IMR-90 (cell line): ENCODE measurements around the gene CERS4. TPM values are rescaled to one million over a fixed set of nuclear protein-coding genes. Genes with fewer than 3 reads are reported as not detected.

Source experiments
- ATAC-seq: fragments of 200-7000 bp; cut with Tn5 transposase; 2 replicates; pipeline ENCODE4 v1.9.1; 2020; ENCODE audit warnings: low read depth, mild to moderate bottlenecking, moderate library complexity
- BruUV-seq: library from RNA; stranded (reverse); fragments of 400-500 nt; replicated peaks from 2 replicates; lab custom pipeline; 2021; lab: Mats Ljungman, UMichigan
- CTCF ChIA-PET: fragments of 300-600 bp; formaldehyde crosslinking; extraction: SDS; loops from one replicate; lab custom pipeline; 2021; ENCODE audit warnings: antibody characterized with exemption; lab: Yijun Ruan, JAX
- POLR2A ChIA-PET: fragments of 300-600 bp; sonication (Branson Sonifier 250); formaldehyde crosslinking; loops from one replicate; lab custom pipeline; 2022; ENCODE audit warnings: antibody characterized with exemption; ENCODE audit not compliant: unreplicated experiment; lab: Charles Lee
- DNase-seq: peaks from one replicate; pipeline ENCODE4 v3.0.0; 2013
- H2AFZ ChIP-seq: replicated peaks from 2 replicates; pipeline ENCODE3; 2013; ENCODE audit warnings: low read length, mild to moderate bottlenecking; ENCODE audit not compliant: poor library complexity
- H2AK5ac ChIP-seq: 2 replicates; pipeline ENCODE4 v1.6.1; 2013; ENCODE audit warnings: low read depth, low read length, inconsistent platforms
- H2AK9ac ChIP-seq: replicated peaks from 2 replicates; pipeline ENCODE3; 2013; ENCODE audit warnings: mild to moderate bottlenecking, low read depth, low read length, moderate library complexity; ENCODE audit not compliant: poor library complexity
- H2BK120ac ChIP-seq: 2 replicates; pipeline ENCODE4 v1.6.1; 2013; ENCODE audit warnings: low read depth, low read length, inconsistent platforms
- H2BK15ac ChIP-seq: 3 replicates; pipeline ENCODE4 v1.6.1; 2013; ENCODE audit warnings: low read depth, low read length, inconsistent platforms
- H2BK20ac ChIP-seq: 2 replicates; pipeline ENCODE4 v1.6.1; 2013; ENCODE audit warnings: low read depth, mild to moderate bottlenecking, inconsistent platforms, low read length, moderate library complexity
- H2BK5ac ChIP-seq: 2 replicates; pipeline ENCODE4 v1.6.1; 2013; ENCODE audit warnings: mild to moderate bottlenecking, low read depth, low read length, inconsistent platforms; ENCODE audit not compliant: poor library complexity, severe bottlenecking
- H3K14ac ChIP-seq: replicated peaks from 2 replicates; pipeline ENCODE4 v1.6.1; 2013; ENCODE audit warnings: low read depth, low read length, inconsistent platforms
- H3K18ac ChIP-seq: 2 replicates; pipeline ENCODE4 v1.6.1; 2013; ENCODE audit warnings: low read depth, low read length, control low read depth
- H3K23ac ChIP-seq: 2 replicates; pipeline ENCODE4 v1.6.1; 2013; ENCODE audit warnings: low read depth, low read length, inconsistent platforms
- H3K27ac ChIP-seq: 2 replicates; pipeline ENCODE4 v1.5.1; 2013; ENCODE audit warnings: mild to moderate bottlenecking, control low read depth, low read length; ENCODE audit not compliant: insufficient read depth
- H3K27me3 ChIP-seq: 2 replicates; pipeline ENCODE4 v1.6.1; 2013; ENCODE audit warnings: low read length; ENCODE audit not compliant: control insufficient read depth, insufficient read depth
- H3K36me3 ChIP-seq: 2 replicates; pipeline ENCODE4 v1.6.1; 2013; ENCODE audit warnings: low read length, mixed read lengths; ENCODE audit not compliant: control insufficient read depth, insufficient read depth
- H3K4ac ChIP-seq: 2 replicates; pipeline ENCODE4 v1.6.1; 2013; ENCODE audit warnings: low read depth, low read length, inconsistent platforms
- H3K4me1 ChIP-seq: 2 replicates; pipeline ENCODE4 v1.6.1; 2013; ENCODE audit warnings: low read length, mixed read lengths; ENCODE audit not compliant: control insufficient read depth, insufficient read depth
- H3K4me2 ChIP-seq: 2 replicates; pipeline ENCODE4 v1.6.1; 2013; ENCODE audit warnings: low read depth, mild to moderate bottlenecking, control low read depth, low read length, moderate library complexity
- H3K4me3 ChIP-seq: 2 replicates; pipeline ENCODE4 v1.5.1; 2013; ENCODE audit warnings: low read depth, mild to moderate bottlenecking, control low read depth, low read length, moderate library complexity; ENCODE audit not compliant: insufficient read depth
- H3K56ac ChIP-seq: 2 replicates; pipeline ENCODE4 v1.6.1; 2013; ENCODE audit warnings: low read length, inconsistent platforms; ENCODE audit not compliant: insufficient read depth; ENCODE audit errors: extremely low read depth
- H3K79me1 ChIP-seq, 2 experiments: 2 replicates each; pipeline ENCODE4 v1.6.1; 2013; ENCODE audit warnings: low read length in 2 of 2, inconsistent platforms in 1 of 2, low read depth in 1 of 2
- H3K9ac ChIP-seq: 2 replicates; pipeline ENCODE4 v1.6.1; 2013; ENCODE audit warnings: low read depth, low read length, control low read depth
- H3K9me1 ChIP-seq: 2 replicates; pipeline ENCODE4 v1.6.1; 2013; ENCODE audit warnings: low read length, inconsistent platforms; ENCODE audit not compliant: insufficient read depth
- H3K9me3 ChIP-seq: 2 replicates; pipeline ENCODE4 v1.6.1; 2013; ENCODE audit warnings: low read length; ENCODE audit not compliant: control insufficient read depth, insufficient read depth
- H4K20me1 ChIP-seq: 2 replicates; pipeline ENCODE4 v1.6.1; 2013; ENCODE audit warnings: low read length, inconsistent platforms; ENCODE audit not compliant: insufficient read depth
- H4K5ac ChIP-seq: 2 replicates; pipeline ENCODE4 v1.6.1; 2013; ENCODE audit warnings: mild to moderate bottlenecking, low read depth, low read length, control low read depth
- H4K8ac ChIP-seq, 2 experiments: 2 replicates each; pipeline ENCODE4 v1.6.1; 2013; ENCODE audit warnings: low read depth in 2 of 2, low read length in 2 of 2, control low read depth in 1 of 2, inconsistent platforms in 1 of 2
- H4K91ac ChIP-seq: 2 replicates; pipeline ENCODE4 v1.6.1; 2013; ENCODE audit warnings: low read depth, low read length, inconsistent platforms; ENCODE audit not compliant: insufficient read depth
- BHLHE40 ChIP-seq: fragments of 150-350 bp; IDR thresholded peaks from 2 replicates; pipeline ENCODE4 v1.6.1; 2016; ENCODE audit warnings: mild to moderate bottlenecking, low read depth, low read length
- FOS ChIP-seq: fragments of 150-350 bp; IDR thresholded peaks from 2 replicates; pipeline ENCODE4 v1.6.1; 2016; ENCODE audit warnings: low read depth, low read length
- MXI1 ChIP-seq: IDR thresholded peaks from 2 replicates; pipeline ENCODE4 v1.6.1; 2012; ENCODE audit warnings: low read depth, mild to moderate bottlenecking, low read length, moderate library complexity, borderline replicate concordance
- POLR2A ChIP-seq: IDR thresholded peaks from 2 replicates; pipeline ENCODE4 v1.6.1; 2012; ENCODE audit warnings: mild to moderate bottlenecking, low read depth, low read length
- RAD21 ChIP-seq: IDR thresholded peaks from 2 replicates; pipeline ENCODE4 v1.6.1; 2012; ENCODE audit warnings: low read length, improper control_type of control experiment
- RCOR1 ChIP-seq: IDR thresholded peaks from 2 replicates; pipeline ENCODE4 v1.6.1; 2012; ENCODE audit warnings: mild to moderate bottlenecking, low read length, improper control_type of control experiment; ENCODE audit not compliant: insufficient replicate concordance
- RFX5 ChIP-seq: IDR thresholded peaks from 2 replicates; pipeline ENCODE4 v1.8.0; 2012; ENCODE audit warnings: low read depth, mild to moderate bottlenecking, low read length, moderate library complexity
- SMC3 ChIP-seq: fragments of 150-350 bp; IDR thresholded peaks from 2 replicates; pipeline ENCODE4 v1.6.1; 2016; ENCODE audit warnings: low read depth, mild to moderate bottlenecking, antibody characterized with exemption, low read length, moderate library complexity
- WGBS, 2 experiments: methylation state at CpG; one replicate each; pipeline versions ENCODE4 v1.1.5 to v1.1.7; 2013; ENCODE audit warnings: missing lambda C conversion rate in 2 of 2; ENCODE audit not compliant: insufficient read length in 1 of 2; ENCODE audit errors: extremely low coverage in 2 of 2; 5-methylcytosine and 5-hydroxymethylcytosine counted together
- dilution Hi-C: fragments of 300-500 bp; cut with HindIII; formaldehyde crosslinking; loops from one replicate; pipeline ENCODE4 v1.14.3; 2018; ENCODE audit warnings: low sequenced_read_pairs; ENCODE audit not compliant: unreplicated experiment
- in situ Hi-C: fragments of 300-500 bp; cut with MboI; formaldehyde crosslinking; loops from 3 replicates; pipeline ENCODE4 v1.14.3; 2019; ENCODE audit warnings: low sequenced_read_pairs, inconsistent platforms, mixed read lengths
- intact Hi-C: fragments of 100-400 bp; cut with micrococcal nuclease; formaldehyde crosslinking; loops from 2 replicates; pipeline ENCODE4 v1.10.0; 2022
- polyA plus RNA-seq, 3 experiments: library from polyadenylated mRNA; depleted of rRNA; stranded (reverse); fragments of >200 nt; gene quantifications; 2 replicates each; pipeline ENCODE4 v1.2.3, GENCODE V29; 2012; ENCODE audit warnings: low replicate concordance in 1 of 3
- total RNA-seq: library from RNA; depleted of rRNA; stranded (reverse); fragments of >200 nt; gene quantifications from 2 replicates; pipeline ENCODE4 v1.2.3, GENCODE V29; 2012
- TF ChIP-seq, protein P1 (sequence below): fragments of 150-350 bp; IDR thresholded peaks from 2 replicates; pipeline ENCODE4 v1.6.1; 2016; ENCODE audit warnings: low read depth, mild to moderate bottlenecking, low read length, moderate library complexity, borderline replicate concordance
- TF ChIP-seq, protein P2 (sequence below): conservative IDR thresholded peaks from 2 replicates; pipeline ENCODE4 v1.5.1; 2012; ENCODE audit warnings: mild to moderate bottlenecking, low read depth, low read length, improper control_type of control experiment

Gene CERS4
- total and polyA plus RNA-seq, 2 of the 4 experiments (the other 2 are of a cell fraction): 3.2 to 5.7 TPM

DNA sequence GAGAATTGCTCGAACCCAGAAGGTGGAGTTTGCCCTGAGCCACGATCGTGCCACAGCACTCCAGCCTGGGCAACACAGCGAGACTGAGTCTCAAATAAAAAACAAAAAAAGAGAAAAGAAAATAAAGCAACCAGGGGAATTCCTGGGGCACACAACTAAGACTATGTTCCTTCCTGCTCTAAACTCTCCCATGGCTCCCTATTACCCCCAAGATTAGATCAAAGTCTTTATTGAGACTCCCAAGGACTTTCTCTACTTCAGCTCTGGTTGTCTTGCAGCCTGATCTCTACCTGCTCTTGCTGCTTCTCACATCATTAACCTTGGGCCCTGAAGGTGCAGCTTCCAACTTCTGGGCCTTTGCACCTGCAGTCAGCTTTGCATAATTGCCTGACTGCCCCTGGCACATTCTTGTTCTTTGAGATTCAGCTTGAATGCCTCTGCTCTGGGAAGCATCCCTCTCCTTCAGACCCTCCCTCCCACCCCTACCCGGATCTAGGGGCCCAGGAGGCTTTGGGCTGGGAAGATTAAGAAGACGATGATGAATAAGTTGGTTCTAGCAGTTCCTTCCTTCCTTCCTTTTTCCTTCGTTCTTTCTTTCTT, 16.8 kb upstream of the CERS4 start:
- Histone ChIP-seq H3K4me1 (peaks cover 2% of the 10 kb centered on the region; the same call in 1 of the 2 replicates), H4K5ac (no peak overlapping the region), H4K20me1 (no peaks in the 10 kb centered on the region), H3K14ac (no peak overlapping the region), H3K27ac (no peak overlapping the region), H3K23ac (no peak overlapping the region), H4K91ac (no peak overlapping the region), H3K79me1 (no peaks in the 10 kb centered on the region), H3K9me1 (no peaks in the 10 kb centered on the region), H2BK15ac (no peak overlapping the region), H2AK5ac (no peak overlapping the region), H2BK120ac (no peak overlapping the region), H3K36me3 (no peaks in the 10 kb centered on the region), H3K9me3 (no peaks in the 10 kb centered on the region), H3K27me3 (peaks cover 2% of the 10 kb centered on the region; the same call in 1 of the 2 replicates), H3K18ac (no peak overlapping the region), H3K4me3 (no peak overlapping the region), H2BK5ac (no peak overlapping the region), H2BK20ac (no peak overlapping the region), H3K56ac (no peak overlapping the region), H3K4ac (no peak overlapping the region), H2AFZ (no peak overlapping the region), H4K8ac (no peak overlapping the region), H3K4me2 (no peak overlapping the region), H3K9ac (no peak overlapping the region), H2AK9ac (no peak overlapping the region)
- DNase-seq: no peak
- no TSS peak for BruUV-seq
- 80% methylated on average over 1 of the region's 7 CpGs; no CpG with 5 or more reads in 1 of the 2 experiments for whole genome bisulfite sequencing, 2 experiments
- in situ Hi-C loops: no loop called here
- dilution Hi-C loops: no loop called here
- TF ChIP-seq RCOR1 (no peak), RAD21 (no peak), FOS (no peak), BHLHE40 (no peak), MXI1 (no peak), POLR2A (no peak), RFX5 (no peak), SMC3 (no peak)
- TF ChIP-seq, protein P1, sequence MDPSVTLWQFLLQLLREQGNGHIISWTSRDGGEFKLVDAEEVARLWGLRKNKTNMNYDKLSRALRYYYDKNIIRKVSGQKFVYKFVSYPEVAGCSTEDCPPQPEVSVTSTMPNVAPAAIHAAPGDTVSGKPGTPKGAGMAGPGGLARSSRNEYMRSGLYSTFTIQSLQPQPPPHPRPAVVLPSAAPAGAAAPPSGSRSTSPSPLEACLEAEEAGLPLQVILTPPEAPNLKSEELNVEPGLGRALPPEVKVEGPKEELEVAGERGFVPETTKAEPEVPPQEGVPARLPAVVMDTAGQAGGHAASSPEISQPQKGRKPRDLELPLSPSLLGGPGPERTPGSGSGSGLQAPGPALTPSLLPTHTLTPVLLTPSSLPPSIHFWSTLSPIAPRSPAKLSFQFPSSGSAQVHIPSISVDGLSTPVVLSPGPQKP: no peak
- TF ChIP-seq, protein P2, sequence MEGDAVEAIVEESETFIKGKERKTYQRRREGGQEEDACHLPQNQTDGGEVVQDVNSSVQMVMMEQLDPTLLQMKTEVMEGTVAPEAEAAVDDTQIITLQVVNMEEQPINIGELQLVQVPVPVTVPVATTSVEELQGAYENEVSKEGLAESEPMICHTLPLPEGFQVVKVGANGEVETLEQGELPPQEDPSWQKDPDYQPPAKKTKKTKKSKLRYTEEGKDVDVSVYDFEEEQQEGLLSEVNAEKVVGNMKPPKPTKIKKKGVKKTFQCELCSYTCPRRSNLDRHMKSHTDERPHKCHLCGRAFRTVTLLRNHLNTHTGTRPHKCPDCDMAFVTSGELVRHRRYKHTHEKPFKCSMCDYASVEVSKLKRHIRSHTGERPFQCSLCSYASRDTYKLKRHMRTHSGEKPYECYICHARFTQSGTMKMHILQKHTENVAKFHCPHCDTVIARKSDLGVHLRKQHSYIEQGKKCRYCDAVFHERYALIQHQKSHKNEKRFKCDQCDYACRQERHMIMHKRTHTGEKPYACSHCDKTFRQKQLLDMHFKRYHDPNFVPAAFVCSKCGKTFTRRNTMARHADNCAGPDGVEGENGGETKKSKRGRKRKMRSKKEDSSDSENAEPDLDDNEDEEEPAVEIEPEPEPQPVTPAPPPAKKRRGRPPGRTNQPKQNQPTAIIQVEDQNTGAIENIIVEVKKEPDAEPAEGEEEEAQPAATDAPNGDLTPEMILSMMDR: no peak
- intact Hi-C loops: no loop called here
- ATAC-seq: no peak
- ChIA-PET CTCF (no interaction called here), POLR2A (no interaction called here)
